PC-3 (cell line): ENCODE measurements around the gene FAM13A. TPM values are rescaled to one million over a fixed set of nuclear protein-coding genes. Genes with fewer than 3 reads are reported as not detected.

Experiments
- ATAC-seq: fragments of 200-7000 bp; cut with Tn5 transposase; 2 replicates; pipeline ENCODE4 v1.9.1; 2020; ENCODE audit warnings: mild to moderate bottlenecking, moderate library complexity
- BruUV-seq: library from RNA; stranded (reverse); fragments of 400-500 nt; replicated peaks from 2 replicates; lab custom pipeline; 2021; lab: Mats Ljungman, UMichigan
- CTCF ChIA-PET: fragments of 300-600 bp; sonication (Branson Sonifier 250); formaldehyde crosslinking; loops from one replicate; lab custom pipeline; 2022; ENCODE audit warnings: antibody characterized with exemption; lab: Charles Lee
- POLR2A ChIA-PET: fragments of 300-600 bp; sonication (Branson Sonifier 250); formaldehyde crosslinking; loops from one replicate; lab custom pipeline; 2022; ENCODE audit warnings: antibody characterized with exemption; ENCODE audit not compliant: unreplicated experiment; lab: Charles Lee
- DNase-seq: peaks from one replicate; pipeline ENCODE4 v3.0.0-alpha.2; 2015
- H2AFZ ChIP-seq: fragments of 300-600 bp; sonication (generic); 2 replicates; pipeline ENCODE4 v1.6.0; 2016; ENCODE audit warnings: antibody characterized with exemption, low read length
- H3F3A ChIP-seq: fragments of 300-600 bp; sonication (generic); one replicate; pipeline ENCODE4 v1.6.0; 2017; ENCODE audit warnings: antibody characterized with exemption, low read length, control low read depth, mild to moderate bottlenecking; ENCODE audit not compliant: unreplicated experiment
- H3K27ac ChIP-seq: fragments of 300-600 bp; sonication (generic); 2 replicates; pipeline ENCODE4 v1.5.1; 2016; ENCODE audit warnings: mild to moderate bottlenecking, low read length
- H3K27me3 ChIP-seq: fragments of 300-600 bp; sonication (generic); 2 replicates; pipeline ENCODE4 v1.6.1; 2016; ENCODE audit warnings: low read length, mixed read lengths
- H3K36me3 ChIP-seq: fragments of 300-600 bp; sonication (generic); 2 replicates; pipeline ENCODE4 v1.6.1; 2016; ENCODE audit warnings: low read depth, mixed run types, low read length, mixed read lengths
- H3K4me1 ChIP-seq: fragments of 300-600 bp; sonication (generic); 2 replicates; pipeline ENCODE4 v1.5.1; 2016; ENCODE audit warnings: low read length; ENCODE audit not compliant: insufficient read depth
- H3K4me2 ChIP-seq: fragments of 300-600 bp; sonication (generic); 2 replicates; pipeline ENCODE4 v1.6.0; 2016; ENCODE audit warnings: low read length
- H3K4me3 ChIP-seq: fragments of 300-600 bp; sonication (generic); 2 replicates; pipeline ENCODE4 v1.5.1; 2016; ENCODE audit warnings: mild to moderate bottlenecking, low read length, mixed read lengths
- H3K79me2 ChIP-seq: fragments of 300-600 bp; sonication (generic); 2 replicates; pipeline ENCODE4 v1.6.1; 2017; ENCODE audit warnings: low read length, mixed read lengths
- H3K9ac ChIP-seq: fragments of 300-600 bp; sonication (generic); 2 replicates; pipeline ENCODE4 v1.6.0; 2016; ENCODE audit warnings: mild to moderate bottlenecking, low read length
- H3K9me2 ChIP-seq: fragments of 300-600 bp; sonication (generic); replicated peaks from 2 replicates; pipeline ENCODE4 v1.6.1; 2016; ENCODE audit warnings: mixed run types, low read length, mixed read lengths
- H3K9me3 ChIP-seq: fragments of 300-600 bp; sonication (generic); 2 replicates; pipeline ENCODE4 v1.6.1; 2016; ENCODE audit warnings: low read length, mixed read lengths
- H4K20me1 ChIP-seq: fragments of 300-600 bp; sonication (generic); 2 replicates; pipeline ENCODE4 v1.6.1; 2016; ENCODE audit warnings: low read length, mixed read lengths
- CTCF ChIP-seq: fragments of 300-600 bp; sonication (generic); conservative IDR thresholded peaks from 2 replicates; pipeline ENCODE4 v1.5.1; 2017; ENCODE audit warnings: antibody characterized with exemption, low read depth, mild to moderate bottlenecking, low read length
- EZH2 ChIP-seq: fragments of 300-600 bp; sonication (generic); IDR thresholded peaks from one replicate; pipeline ENCODE4 v1.6.1; 2017; ENCODE audit warnings: antibody characterized with exemption, mild to moderate bottlenecking, low read length; ENCODE audit not compliant: unreplicated experiment
- EZH2phosphoT487 ChIP-seq: fragments of 300-600 bp; sonication (generic); IDR thresholded peaks from 2 replicates; pipeline ENCODE4 v1.6.1; 2018; ENCODE audit warnings: mild to moderate bottlenecking, antibody characterized with exemption, low read length, borderline replicate concordance
- intact Hi-C: fragments of 100-400 bp; cut with micrococcal nuclease; formaldehyde crosslinking; loops from 2 replicates; pipeline ENCODE4 v1.9.0; 2023
- total RNA-seq: library from RNA; depleted of rRNA; stranded (reverse); fragments of >200 nt; gene quantifications from 2 replicates; pipeline ENCODE4 v1.2.3, GENCODE V29; 2014

FAM13A gene
- total RNA-seq, 1 experiment from 2014 or later: 8.6 TPM

- Histone ChIP-seq H3K9ac (no peak overlapping the region), H3K36me3 (no peaks in the 10 kb centered on the region), H3K9me2 (no peaks in the 10 kb centered on the region), H3K27me3 (no peaks in the 10 kb centered on the region), H3K79me2 (no peaks in the 10 kb centered on the region; the same call in 1 of the 2 replicates), H3K9me3 (no peaks in the 10 kb centered on the region), H3K4me2 (no peak overlapping the region), H2AFZ (no peak overlapping the region), H3K4me1 (peaks cover 16% of the 10 kb centered on the region), H3K27ac (no peak overlapping the region), H3F3A (no peaks in the 10 kb centered on the region), H3K4me3 (no peak overlapping the region), H4K20me1 (no peaks in the 10 kb centered on the region)
- ChIA-PET POLR2A (no interaction called here), CTCF (no interaction called here)
- intact Hi-C loops: loop anchor here (10.0 kb wide), 1 partner anchor 289 kb away; the partner anchor contains the start of gene PYURF
- no peak for ATAC-seq
- BruUV-seq: no TSS peak
- TF ChIP-seq CTCF (no peak), EZH2 (no peak), EZH2phosphoT487 (no peak)
- no peak for DNase-seq
Observed at GRCh38 chr4:88814043-88814617, 242.9 kb downstream of the FAM13A start.

GRCh38 chr4:88813013-88813412, 244.0 kb downstream of the FAM13A start:
- H3K9me2 ChIP-seq: no peaks in the 10 kb centered on the region
- H3K9me3 ChIP-seq: no peaks in the 10 kb centered on the region
- no peak overlapping the region for H3K4me3 ChIP-seq
- ChIA-PET POLR2A (no interaction called here), CTCF (no interaction called here)
- no peak overlapping the region for H3K4me2 ChIP-seq
- no peaks in the 10 kb centered on the region for H4K20me1 ChIP-seq
- H3K36me3 ChIP-seq: no peaks in the 10 kb centered on the region
- no peak for DNase-seq
- intact Hi-C loops: loop anchor here (10.0 kb wide), 1 partner anchor 288 kb away; the partner anchor contains the start of gene PYURF
- H3F3A ChIP-seq: no peaks in the 10 kb centered on the region
- no peak for TF ChIP-seq EZH2
- no peak for TF ChIP-seq CTCF
- no peak for TF ChIP-seq EZH2phosphoT487
- H3K27me3 ChIP-seq: no peaks in the 10 kb centered on the region
- H3K79me2 ChIP-seq: no peaks in the 10 kb centered on the region
- no peak overlapping the region for H3K27ac ChIP-seq
- no peak overlapping the region for H2AFZ ChIP-seq
- ATAC-seq: no peak
- H3K4me1 ChIP-seq: 0 out of 2 replicates have a peak, but pooled peaks cover 7% of the 10 kb centered on the region
- H3K9ac ChIP-seq: no peak overlapping the region
- BruUV-seq: no TSS peak

GRCh38 chr4:88812420-88812819, 244.6 kb downstream of the FAM13A start:
- H3K27me3 ChIP-seq: no peaks in the 10 kb centered on the region
- no peaks in the 10 kb centered on the region for H3K36me3 ChIP-seq
- H3K27ac ChIP-seq: no peak overlapping the region
- no peaks in the 10 kb centered on the region for H3F3A ChIP-seq
- no peaks in the 10 kb centered on the region for H3K9me3 ChIP-seq
- no peak overlapping the region for H3K9ac ChIP-seq
- BruUV-seq: no TSS peak
- TF ChIP-seq EZH2 (no peak), CTCF (no peak), EZH2phosphoT487 (no peak)
- no peaks in the 10 kb centered on the region for H4K20me1 ChIP-seq
- ChIA-PET POLR2A (no interaction called here), CTCF (no interaction called here)
- H3K9me2 ChIP-seq: no peaks in the 10 kb centered on the region
- H3K4me1 ChIP-seq: 0 out of 2 replicates have a peak, but pooled peaks cover 7% of the 10 kb centered on the region
- no peaks in the 10 kb centered on the region for H3K79me2 ChIP-seq
- intact Hi-C loops: loop anchor here (10.0 kb wide), 1 partner anchor 288 kb away; the partner anchor contains the start of gene PYURF
- DNase-seq (no peak), ATAC-seq (no peak)
- H2AFZ ChIP-seq: no peak overlapping the region
- no peak overlapping the region for H3K4me3 ChIP-seq
- no peak overlapping the region for H3K4me2 ChIP-seq
